HG03095 (cell line): ENCODE results near the gene FAM25A.
"Not testable (repeated sequence)": the region's sequence is repeated elsewhere in the genome, so short reads cannot be mapped to it uniquely, and the experiment has no call there.

Experiments
- ATAC-seq: cut with Tn5 transposase; IDR thresholded peaks from one replicate; pipeline ENCODE4 v1.9.1; 2021; ENCODE audit warnings: moderate library complexity; ENCODE audit not compliant: unreplicated experiment

Gene FAM25A

DNA sequence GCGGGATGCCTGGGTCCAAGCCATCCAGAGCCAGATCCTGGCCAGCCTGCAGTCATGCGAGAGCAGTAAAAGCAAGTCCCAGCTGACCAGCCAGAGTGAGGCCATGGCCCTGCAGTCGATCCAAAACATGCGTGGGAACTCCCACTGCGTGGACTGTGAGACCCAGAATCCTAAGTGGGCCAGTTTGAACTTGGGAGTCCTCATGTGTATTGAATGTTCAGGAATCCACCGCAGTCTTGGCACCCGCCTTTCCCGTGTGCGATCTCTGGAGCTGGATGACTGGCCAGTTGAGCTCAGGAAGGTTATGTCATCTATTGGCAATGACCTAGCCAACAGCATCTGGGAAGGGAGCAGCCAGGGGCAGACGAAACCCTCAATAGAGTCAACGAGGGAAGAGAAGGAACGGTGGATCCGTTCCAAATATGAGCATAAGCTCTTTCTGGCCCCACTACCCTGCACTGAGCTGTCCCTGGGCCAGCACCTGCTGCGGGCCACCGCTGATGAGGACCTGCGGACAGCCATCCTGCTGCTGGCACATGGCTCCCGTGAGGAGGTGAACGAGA lies 10.9 kb upstream of the FAM25A start:
- ATAC-seq, result not testable (repeated sequence)

GRCh38 chr10:87013528-87013927 lies 6.6 kb upstream of the FAM25A start:
- ATAC-seq, result not testable (repeated sequence)

DNA sequence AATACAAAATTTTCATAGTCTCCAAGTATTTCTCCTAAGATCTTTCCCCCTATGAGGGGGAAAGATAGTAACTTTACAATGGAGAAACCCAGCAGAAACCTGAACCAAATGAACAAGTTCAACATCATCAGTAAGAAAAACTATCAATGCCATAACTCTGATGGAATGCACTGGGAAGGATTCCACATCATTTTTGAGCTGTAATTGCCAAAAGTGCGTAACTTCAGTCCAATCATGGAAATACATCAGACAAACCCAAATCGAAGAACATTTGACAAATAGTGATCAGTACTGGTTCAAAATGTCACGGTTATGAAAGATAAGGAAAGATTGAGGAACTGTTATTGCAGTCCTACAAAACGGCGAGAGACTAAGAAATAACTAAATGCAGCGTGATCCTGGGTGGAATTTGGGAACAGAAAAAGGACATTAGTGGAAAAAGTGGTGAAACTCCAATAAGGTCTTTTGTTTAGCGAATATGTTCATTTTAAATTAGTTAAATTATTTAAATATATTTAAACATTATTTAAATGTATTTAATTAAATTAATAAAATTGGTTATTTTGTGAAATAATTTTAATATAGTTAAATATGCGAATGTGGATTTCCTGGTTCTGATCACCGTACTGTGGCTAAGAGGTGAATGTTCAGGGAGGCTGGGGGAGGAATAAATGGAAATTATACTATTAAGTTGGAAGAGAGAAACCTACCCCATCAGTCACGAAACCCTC lies 4.9 kb upstream of the FAM25A start:
- ATAC-seq, result not testable (repeated sequence)

- not testable (repeated sequence) for ATAC-seq
These were observed 2.0 kb upstream of the FAM25A start for GRCh38 chr10:87018127-87018526.

DNA sequence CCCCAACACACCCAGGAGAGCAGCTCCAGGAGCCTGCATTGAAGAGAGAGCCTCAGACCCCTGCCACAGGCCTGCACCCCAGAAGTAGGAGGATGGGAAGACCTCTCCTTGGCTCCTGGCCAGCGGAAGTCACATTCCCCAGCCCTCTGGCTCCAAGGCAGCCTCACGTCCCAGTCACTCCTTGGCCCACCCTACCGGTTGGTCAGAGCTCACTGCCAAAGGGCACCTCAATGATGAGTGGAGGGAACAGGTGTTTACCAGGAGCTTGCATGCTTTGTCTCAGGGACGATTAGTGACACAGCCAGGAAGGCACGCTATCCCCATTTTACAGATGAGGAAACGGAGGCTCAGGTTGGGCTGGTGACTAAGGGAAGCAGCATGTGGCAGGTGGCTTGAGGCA lies 1.0 kb upstream of the FAM25A start:
- ATAC-seq, result not testable (repeated sequence)

DNA sequence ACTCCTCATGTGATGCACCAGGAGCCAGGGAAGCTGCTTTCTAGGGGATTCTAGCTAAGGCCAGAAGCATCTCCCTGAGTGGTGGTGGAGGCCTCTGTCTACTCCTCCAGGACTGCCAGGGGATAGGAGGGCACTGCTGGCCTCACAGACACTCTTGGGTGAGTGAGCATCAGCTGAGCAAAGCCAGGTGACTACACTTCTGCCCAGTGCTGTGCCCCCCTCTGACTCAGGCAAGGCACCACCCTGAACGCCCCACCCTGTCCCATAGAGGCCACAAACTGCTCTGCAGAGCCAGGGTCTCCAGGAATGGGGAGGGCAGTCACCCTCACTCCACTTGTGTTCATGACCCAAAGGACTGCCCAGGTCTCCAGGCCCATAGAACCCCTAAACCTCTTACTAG lies 590 bp upstream of the FAM25A start:
- not testable (repeated sequence) for ATAC-seq

- ATAC-seq, result not testable (repeated sequence)
These were observed 5.3 kb downstream of the FAM25A start for GRCh38 chr10:87025285-87025958.

DNA sequence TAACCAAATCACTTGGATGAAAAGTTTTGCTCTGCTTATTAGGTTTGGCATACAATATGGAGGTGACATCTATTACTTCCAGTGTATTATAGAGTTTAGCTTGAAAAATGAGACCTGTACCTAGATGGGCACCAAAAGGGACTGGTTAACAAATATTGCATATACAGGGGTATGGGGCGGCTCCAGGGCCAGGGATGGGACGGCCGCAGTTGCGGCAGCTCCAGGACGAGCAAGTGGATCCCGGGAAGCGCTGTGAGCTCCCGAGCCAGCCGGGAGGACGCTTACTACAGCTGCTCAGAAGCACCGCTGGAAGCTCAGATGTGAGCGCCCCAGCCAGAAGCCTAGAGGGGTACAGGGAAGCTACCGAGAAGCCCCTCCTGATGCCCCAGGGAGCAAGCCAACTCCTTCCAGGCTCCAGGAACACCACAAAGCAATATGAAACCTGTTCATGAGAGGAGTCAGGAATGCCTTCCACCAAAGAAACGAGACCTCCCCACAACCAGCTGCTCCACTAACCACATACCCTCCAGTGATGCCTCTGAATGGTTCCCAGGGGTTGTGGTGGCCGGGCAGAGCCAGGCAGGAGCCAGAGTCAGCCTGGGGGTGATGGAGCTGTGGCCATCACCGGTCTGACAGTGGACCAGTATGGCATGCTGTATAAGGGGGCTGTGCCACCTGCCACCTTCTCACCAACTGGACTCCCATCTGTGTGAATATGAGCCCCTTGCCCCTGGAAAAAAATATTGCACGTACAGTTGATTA lies 6.8 kb downstream of the FAM25A start:
- not testable (repeated sequence) for ATAC-seq

GRCh38 chr10:87030419-87030818 lies 10.3 kb downstream of the FAM25A start:
- not testable (repeated sequence) for ATAC-seq

- ATAC-seq, result no peak
These were observed 11.0 kb downstream of the FAM25A start for GRCh38 chr10:87030912-87031635.

DNA sequence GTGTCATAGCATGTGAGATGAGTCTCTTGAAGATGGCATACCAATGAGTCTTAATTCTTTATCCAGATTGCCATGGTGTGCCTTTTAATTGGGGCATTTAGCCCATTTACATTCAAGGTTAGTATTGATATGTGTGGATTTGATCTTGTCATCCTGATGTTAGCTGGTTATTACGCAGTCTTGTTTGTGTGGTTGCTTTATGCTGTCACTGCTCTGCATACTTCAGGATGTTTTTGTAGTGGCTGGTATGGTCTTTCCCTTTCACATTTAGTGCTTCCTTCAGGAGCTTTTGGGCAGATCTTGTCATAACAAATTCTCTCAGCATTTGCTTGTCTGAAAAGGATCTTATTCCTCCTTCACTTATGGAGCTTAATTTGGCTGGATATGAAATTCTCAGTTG lies 16.5 kb downstream of the FAM25A start:
- ATAC-seq, result no peak

GRCh38 chr10:87038286-87038717 lies 18.2 kb downstream of the FAM25A start:
- no peak for ATAC-seq

- no peak for ATAC-seq
These were observed 18.7 kb downstream of the FAM25A start for GRCh38 chr10:87038786-87039185.

DNA sequence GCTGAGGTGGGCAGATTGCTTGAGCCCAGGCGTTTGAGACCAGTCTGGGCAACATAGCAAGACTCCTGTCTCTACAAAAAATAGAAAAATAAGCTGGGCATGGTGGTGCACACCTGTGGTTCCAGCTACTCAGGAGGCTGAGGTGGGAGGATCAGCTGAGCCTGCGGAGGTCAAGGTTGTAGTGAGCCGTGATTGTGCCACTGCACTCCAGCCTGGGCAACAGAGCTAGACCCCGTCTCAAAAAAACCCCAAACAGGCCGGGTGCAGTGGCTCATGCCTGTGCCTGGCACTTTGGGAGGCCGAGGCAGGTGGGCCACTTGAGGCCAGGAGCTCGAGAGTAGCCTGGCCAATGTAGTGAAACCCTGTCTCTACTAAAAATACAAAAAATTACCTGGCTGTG lies 23.5 kb downstream of the FAM25A start:
- ATAC-seq, result not testable (repeated sequence)

GRCh38 chr10:87045434-87045938 lies 25.4 kb downstream of the FAM25A start:
- ATAC-seq, result no peak

DNA sequence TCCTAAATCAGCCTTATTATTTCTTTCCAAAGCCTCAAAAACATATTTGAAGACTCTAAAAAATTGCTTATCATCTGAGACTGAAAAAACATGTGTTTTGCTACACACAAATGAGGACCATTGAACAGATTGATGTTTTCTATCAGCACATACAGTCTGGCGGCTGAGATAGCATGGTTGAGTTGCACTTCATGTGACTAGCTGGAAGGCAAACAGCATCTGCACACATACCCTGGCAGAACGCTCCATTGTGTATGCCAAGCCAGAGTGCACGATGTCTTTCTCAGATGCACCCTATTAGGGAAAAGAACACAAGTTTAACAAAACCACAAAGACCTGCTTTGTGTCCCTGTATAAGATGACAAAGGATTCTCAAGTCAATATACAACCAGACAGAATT lies 33.0 kb downstream of the FAM25A start:
- ATAC-seq, result no peak

GRCh38 chr10:87053577-87054181 lies 33.6 kb downstream of the FAM25A start:
- ATAC-seq, result no peak

DNA sequence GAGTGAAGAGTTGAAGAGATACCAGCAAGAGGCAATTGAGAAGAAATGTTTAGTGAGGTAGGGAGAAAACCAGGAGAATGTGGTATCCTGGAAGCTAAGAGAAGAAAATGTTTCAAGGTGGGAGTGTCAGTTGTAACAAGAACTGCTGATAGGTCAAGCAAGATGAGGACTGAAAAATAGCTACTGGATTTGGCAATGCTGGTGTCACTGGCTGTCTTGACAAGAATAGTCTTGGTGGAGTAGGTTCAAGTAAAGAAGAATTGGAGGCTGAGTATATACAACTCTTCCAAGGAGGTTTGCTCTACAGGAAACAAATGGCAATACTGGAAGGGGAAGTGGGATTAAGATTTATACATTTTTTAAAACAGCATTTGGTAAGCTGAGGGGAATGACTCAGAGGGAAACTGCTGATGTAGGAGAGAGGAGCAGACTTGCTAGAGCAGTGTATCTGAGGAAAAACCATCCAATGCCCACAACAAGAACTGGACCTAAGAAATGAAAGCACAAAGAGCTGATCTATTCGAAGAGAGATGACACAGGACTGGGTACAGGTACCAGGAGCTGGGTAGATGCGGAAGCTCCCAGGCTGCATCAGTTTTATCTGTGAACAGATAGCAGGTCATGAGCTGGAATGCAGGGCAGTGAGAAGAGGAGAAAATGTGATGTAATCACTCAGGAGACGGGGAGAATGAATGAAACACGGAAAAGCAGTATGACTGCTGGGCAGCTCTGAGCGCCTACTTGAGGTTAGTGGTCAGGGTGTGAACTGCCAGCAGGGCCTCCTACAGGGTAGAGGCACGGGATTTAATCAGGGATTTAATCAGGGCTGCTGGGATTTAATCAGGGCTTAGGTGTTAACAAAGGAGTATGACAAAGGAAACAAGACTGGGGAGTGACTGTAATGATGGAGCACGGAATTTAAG lies 34.5 kb downstream of the FAM25A start:
- no peak for ATAC-seq

DNA sequence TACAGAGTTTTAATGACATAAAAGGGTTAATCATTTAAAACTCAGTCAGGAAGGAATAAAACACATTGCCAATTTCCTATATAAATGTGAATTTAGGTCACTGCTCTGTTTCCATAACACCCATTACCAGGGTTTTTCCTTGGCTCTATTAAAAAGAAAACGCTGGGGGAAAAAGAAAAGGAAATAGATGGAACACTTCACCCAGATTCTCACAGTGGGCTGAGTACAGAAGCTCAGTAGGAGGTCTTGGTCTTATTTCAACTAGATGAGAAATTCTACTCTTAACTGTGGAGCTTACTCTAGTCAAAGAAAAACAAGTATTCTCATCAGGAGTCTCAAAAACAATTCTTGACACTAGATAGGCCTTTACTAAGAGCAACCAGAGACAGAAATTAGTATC lies 38.1 kb downstream of the FAM25A start:
- no peak for ATAC-seq
